CD4-positive, alpha-beta T cell (primary cell): Measurements from ENCODE around the gene TMEM33. TPM values are rescaled to one million over a fixed set of nuclear protein-coding genes. Genes with fewer than 3 reads are reported as not detected.

Source experiments
- ATAC-seq: fragments of 200-7000 bp; cut with Tn5 transposase; one replicate; pipeline ENCODE4 v1.10.0; 2022; ENCODE audit warnings: mild to moderate bottlenecking; ENCODE audit not compliant: poor library complexity
- CTCF ChIA-PET: fragments of 350-600 bp; sonication (Branson Sonifier 250); formaldehyde crosslinking; loops from one replicate; lab custom pipeline; 2021; ENCODE audit warnings: antibody characterized with exemption, inconsistent platforms; lab: Charles Lee
- POLR2A ChIA-PET: fragments of 350-600 bp; sonication (Branson Sonifier 250); formaldehyde crosslinking; loops from one replicate; lab custom pipeline; 2021; ENCODE audit warnings: antibody characterized with exemption, inconsistent platforms; lab: Charles Lee
- DNase-seq, 14 experiments: peaks; one replicate each; pipeline ENCODE4 v3.0.0-alpha.2; 2013 to 2020; ENCODE audit warnings: mixed read lengths in 2 of 14
- H3K27ac ChIP-seq, 2 donors: one replicate each; pipeline versions ENCODE4 v1.5.1 to v1.7.0; 2013; ENCODE audit warnings: low read length in 2 of 2, low read depth in 1 of 2, mild to moderate bottlenecking in 1 of 2
- H3K27me3 ChIP-seq, 2 experiments: 1 replicate in 1 of 2; 2 replicates in 1 of 2; pipeline versions ENCODE4 v1.6.1 to v1.7.0; 2013; ENCODE audit warnings: low read length in 2 of 2, control low read depth in 1 of 2, mild to moderate bottlenecking in 1 of 2, moderate library complexity in 1 of 2; ENCODE audit not compliant: insufficient read depth in 2 of 2, control insufficient read depth in 1 of 2
- H3K36me3 ChIP-seq: one replicate; pipeline ENCODE4 v1.6.1; 2013; ENCODE audit warnings: low read length, control low read depth; ENCODE audit not compliant: insufficient read depth
- H3K4me1 ChIP-seq: one replicate; pipeline ENCODE4 v1.6.1; 2013; ENCODE audit warnings: low read length, control low read depth; ENCODE audit not compliant: insufficient read depth
- H3K4me3 ChIP-seq: one replicate; pipeline ENCODE4 v1.5.1; 2013; ENCODE audit warnings: mild to moderate bottlenecking, low read length, moderate library complexity
- H3K9me3 ChIP-seq, 2 experiments: 1 replicate in 1 of 2; 2 replicates in 1 of 2; pipeline versions ENCODE4 v1.6.1 to v1.7.0; 2013; ENCODE audit warnings: low read length in 2 of 2, mild to moderate bottlenecking in 2 of 2, control low read depth in 1 of 2, moderate library complexity in 1 of 2; ENCODE audit not compliant: control insufficient read depth in 1 of 2, insufficient read depth in 1 of 2
- H3K27ac Mint-ChIP-seq: one replicate; pipeline ENCODE4 v1.8.0; 2020; ENCODE audit warnings: mixed read lengths
- H3K27me3 Mint-ChIP-seq: one replicate; pipeline ENCODE4 v1.8.0; 2021; ENCODE audit warnings: mixed read lengths
- H3K36me3 Mint-ChIP-seq: one replicate; pipeline ENCODE4 v1.8.0; 2021; ENCODE audit warnings: low read depth, mixed read lengths
- H3K4me1 Mint-ChIP-seq: one replicate; pipeline ENCODE4 v1.8.0; 2021; ENCODE audit warnings: low read depth, mixed read lengths
- H3K4me3 Mint-ChIP-seq: one replicate; pipeline ENCODE4 v1.8.0; 2020; ENCODE audit warnings: mild to moderate bottlenecking, mixed read lengths
- H3K9me3 Mint-ChIP-seq: one replicate; pipeline ENCODE4 v1.8.0; 2020; ENCODE audit warnings: mixed read lengths
- intact Hi-C, 2 experiments: fragments of 100-400 bp; cut with DNase I in 1 of 2; cut with micrococcal nuclease in 1 of 2; formaldehyde crosslinking; loops; one replicate each; pipeline versions ENCODE4 v1.15.1 to v1.9.0; 2023 to 2025; cut with DNase I, micrococcal nuclease
- total RNA-seq, 174 experiments: library from RNA in 2 of 174; stranded (reverse) in 2 of 174; gene quantifications; one replicate each; pipeline ENCODE4 v1.2.3 and lab custom pipeline; 2021 to 2026
- TF ChIP-seq, protein P1 (sequence below): fragments of 200-600 bp; IDR thresholded peaks from one replicate; pipeline ENCODE4 v1.8.0; 2022; ENCODE audit warnings: antibody characterized with exemption, mild to moderate bottlenecking

The TMEM33 gene
- total RNA-seq, 2 experiments from 2014 or later, result 18.0 to 19.7 TPM

DNA sequence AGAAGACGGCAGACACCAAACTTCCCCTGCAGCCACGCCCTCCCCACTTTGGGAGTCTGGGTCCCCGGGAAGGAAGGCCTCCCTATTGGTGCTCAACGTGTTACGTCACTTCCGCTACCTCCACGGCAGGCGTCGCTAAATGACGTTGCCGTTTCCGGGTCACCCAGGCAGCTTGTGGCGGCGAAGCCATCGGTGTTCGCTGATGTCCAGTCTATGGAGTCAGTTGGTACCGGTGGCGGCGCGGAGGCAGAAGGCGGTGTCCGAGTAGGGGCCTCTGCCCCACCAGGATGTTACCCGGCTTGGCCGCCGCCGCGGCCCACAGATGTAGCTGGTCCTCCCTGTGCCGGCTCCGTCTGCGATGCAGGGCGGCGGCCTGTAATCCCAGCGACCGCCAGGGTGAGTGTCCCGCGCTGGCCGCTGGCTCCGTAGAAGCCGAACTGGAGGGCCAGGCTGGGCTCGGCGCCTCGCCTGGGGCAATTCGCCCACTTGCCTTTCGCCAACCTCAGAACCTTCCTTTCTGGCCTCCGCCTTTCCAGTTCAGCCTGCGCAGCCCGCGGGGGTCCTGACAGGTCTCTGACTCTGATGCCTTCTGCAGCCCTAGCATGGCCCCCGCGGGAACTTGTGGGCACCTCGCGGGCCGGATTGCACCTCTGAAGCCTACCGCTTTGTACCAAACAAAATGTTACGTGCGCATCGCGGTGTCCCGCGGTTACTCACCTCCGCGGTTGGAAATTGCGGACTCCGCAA, 55.3 kb downstream of the TMEM33 start, which contains the start of gene SLC30A9:
Gene SLC30A9, plus strand, starts transcription at position 166 of the 747 bp plus-strand sequence. Its CDS starts 122 bp downstream, at position 288.
- Histone ChIP-seq H3K4me3 (peak within 1 kb of the TSS; percentile 89), H3K36me3 (no peaks in the 10 kb centered on the region), H3K4me1 (peaks cover 22% of the 10 kb centered on the region), H3K27me3 (no peaks in the 10 kb centered on the region), H3K9me3 (no peaks in the 10 kb centered on the region), H3K27ac (peak within 1 kb of the TSS; percentile 77)
- TF ChIP-seq, protein P1, sequence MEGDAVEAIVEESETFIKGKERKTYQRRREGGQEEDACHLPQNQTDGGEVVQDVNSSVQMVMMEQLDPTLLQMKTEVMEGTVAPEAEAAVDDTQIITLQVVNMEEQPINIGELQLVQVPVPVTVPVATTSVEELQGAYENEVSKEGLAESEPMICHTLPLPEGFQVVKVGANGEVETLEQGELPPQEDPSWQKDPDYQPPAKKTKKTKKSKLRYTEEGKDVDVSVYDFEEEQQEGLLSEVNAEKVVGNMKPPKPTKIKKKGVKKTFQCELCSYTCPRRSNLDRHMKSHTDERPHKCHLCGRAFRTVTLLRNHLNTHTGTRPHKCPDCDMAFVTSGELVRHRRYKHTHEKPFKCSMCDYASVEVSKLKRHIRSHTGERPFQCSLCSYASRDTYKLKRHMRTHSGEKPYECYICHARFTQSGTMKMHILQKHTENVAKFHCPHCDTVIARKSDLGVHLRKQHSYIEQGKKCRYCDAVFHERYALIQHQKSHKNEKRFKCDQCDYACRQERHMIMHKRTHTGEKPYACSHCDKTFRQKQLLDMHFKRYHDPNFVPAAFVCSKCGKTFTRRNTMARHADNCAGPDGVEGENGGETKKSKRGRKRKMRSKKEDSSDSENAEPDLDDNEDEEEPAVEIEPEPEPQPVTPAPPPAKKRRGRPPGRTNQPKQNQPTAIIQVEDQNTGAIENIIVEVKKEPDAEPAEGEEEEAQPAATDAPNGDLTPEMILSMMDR, result peak; percentile 26
- Mint-ChIP-seq H3K36me3 (peaks cover 18% of the 10 kb centered on the region), H3K4me1 (peaks cover 42% of the 10 kb centered on the region), H3K4me3 (peak within 1 kb of the TSS; percentile 98), H3K9me3 (no peaks in the 10 kb centered on the region), H3K27me3 (no peaks in the 10 kb centered on the region), H3K27ac (peak within 1 kb of the TSS; percentile 98)
- intact Hi-C loops, result loop anchor here (1.0 to 2.0 kb wide), 2 partner anchors 55 to 56 kb away; partner anchors contain the start of gene TMEM33 (in 2 of the 2)
- ChIA-PET CTCF (no interaction called here), POLR2A (interaction anchor here (1.2 to 1.8 kb wide), 4 partner anchors 10 to 55 kb away, joined by 3 to 8 read pairs (median 4); partner anchors contain the start of gene TMEM33)
- ATAC-seq (peak; percentile 94), DNase-seq (peak; percentile 84 to 98 (median 88))

DNA sequence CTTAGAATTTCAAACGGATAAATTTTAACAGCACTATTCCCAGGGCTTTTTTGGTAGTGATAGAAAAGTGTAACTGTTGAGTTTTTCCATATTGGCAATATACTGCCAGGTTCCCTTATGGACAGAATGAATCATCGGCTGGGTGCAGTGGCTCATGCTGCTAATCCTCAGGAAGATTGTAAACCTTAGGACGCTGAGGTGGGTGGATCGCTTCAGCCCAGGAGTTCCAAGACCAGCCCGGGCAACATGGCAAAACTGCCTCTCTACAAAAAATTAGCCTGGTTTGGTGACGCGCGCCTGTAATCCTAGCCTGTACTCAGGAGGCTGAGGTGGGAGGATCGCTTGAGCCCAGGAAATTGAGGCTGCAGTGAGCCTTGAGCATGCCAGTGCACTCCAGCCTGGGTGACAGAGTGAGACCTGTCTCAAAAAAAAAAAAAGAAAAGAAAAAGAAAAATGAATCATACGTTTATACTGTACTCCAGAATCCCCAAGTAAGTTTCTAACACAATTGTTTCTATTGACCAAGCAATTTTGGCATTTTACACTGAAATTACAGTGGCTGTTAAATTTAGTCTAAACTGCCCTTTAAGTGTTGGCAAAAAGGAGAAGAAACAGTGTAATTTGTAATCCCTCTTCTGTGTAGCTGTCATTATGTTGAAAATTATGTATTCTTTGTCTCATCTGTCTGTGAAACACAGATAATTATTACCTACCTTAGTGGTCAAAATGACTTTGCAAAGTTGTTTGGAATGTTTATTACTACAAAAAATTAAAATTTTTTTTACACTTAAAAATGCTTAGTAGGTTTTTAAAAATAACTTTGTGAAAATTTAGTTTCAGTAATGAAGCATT, 56.9 kb downstream of the TMEM33 start:
- Mint-ChIP-seq H3K4me3 (peak overlapping the region; percentile 98), H3K4me1 (peaks cover 48% of the 10 kb centered on the region), H3K27me3 (no peaks in the 10 kb centered on the region), H3K27ac (peak overlapping the region; percentile 98), H3K36me3 (peaks cover 18% of the 10 kb centered on the region), H3K9me3 (no peaks in the 10 kb centered on the region)
- H3K9me3 ChIP-seq, result no peaks in the 10 kb centered on the region
- intact Hi-C loops, result loop anchor here in 1 of 2 experiments (2.0 kb wide), 1 partner anchor 57 kb away; the partner anchor contains the start of gene TMEM33
- H3K4me3 ChIP-seq, result no peak overlapping the region
- no peaks in the 10 kb centered on the region for H3K27me3 ChIP-seq
- H3K36me3 ChIP-seq, result no peaks in the 10 kb centered on the region
- TF ChIP-seq, protein P1, result no peak
- CTCF ChIA-PET, result no interaction called here
- POLR2A ChIA-PET, result no interaction called here
- DNase-seq, result peak in 2 of 14 experiments; percentile 3 to 6
- ATAC-seq, result no peak
- H3K4me1 ChIP-seq, result peaks cover 22% of the 10 kb centered on the region
- no peak overlapping the region for H3K27ac ChIP-seq

DNA sequence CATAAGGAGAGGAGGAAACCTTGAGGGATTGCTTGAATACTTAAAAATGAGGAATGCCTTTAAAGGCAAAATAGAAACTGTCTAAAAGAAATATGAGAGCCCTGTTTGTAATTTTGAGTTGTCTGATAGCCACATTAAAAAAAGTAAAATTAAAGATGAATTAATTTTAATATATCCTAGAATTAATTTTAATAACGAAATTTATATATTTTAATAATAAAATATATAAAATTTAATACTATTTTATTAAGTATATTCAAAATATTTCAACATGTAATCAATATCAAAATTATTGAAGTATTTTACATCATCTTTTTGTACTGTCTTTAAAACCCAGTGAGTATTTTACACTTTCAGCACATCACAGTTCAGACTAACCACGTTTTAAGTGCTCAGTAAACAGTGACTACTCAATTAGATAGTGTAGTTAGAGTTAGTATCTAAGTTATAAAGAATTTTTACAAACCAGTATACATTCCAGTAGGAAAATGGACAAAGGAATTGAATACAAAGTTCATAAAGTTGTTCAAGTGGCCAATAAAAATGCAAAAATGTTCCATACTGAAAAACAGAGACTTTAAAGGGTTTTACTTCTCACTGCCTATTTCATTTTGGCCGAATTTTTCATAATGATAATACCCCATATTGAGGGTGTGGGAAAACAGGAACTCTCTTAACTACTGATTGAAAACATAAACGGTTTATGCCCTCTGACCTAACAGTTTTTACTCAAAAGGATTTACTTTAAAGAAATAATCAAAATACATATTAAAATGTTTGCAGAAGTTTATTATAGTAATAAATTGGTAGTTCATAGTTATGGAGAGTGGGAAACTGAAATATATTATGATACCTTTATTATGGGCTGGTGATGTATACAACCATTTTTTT, 58.0 kb downstream of the TMEM33 start:
- DNase-seq (no peak), ATAC-seq (no peak)
- intact Hi-C loops, result no loop called here
- POLR2A ChIA-PET, result no interaction called here
- H3K9me3 Mint-ChIP-seq, result no peaks in the 10 kb centered on the region
- peaks cover 55% of the 10 kb centered on the region for H3K4me1 Mint-ChIP-seq
- CTCF ChIA-PET, result no interaction called here
- H3K36me3 ChIP-seq, result no peaks in the 10 kb centered on the region
- H3K4me3 ChIP-seq, result no peak overlapping the region
- peak overlapping the region; percentile 23 for H3K4me3 Mint-ChIP-seq
- no peak overlapping the region for H3K27ac ChIP-seq
- H3K9me3 ChIP-seq, result no peaks in the 10 kb centered on the region
- peaks cover 24% of the 10 kb centered on the region for H3K36me3 Mint-ChIP-seq
- peak overlapping the region; percentile 98 for H3K27ac Mint-ChIP-seq
- no peaks in the 10 kb centered on the region for H3K27me3 Mint-ChIP-seq
- TF ChIP-seq, protein P1, result no peak
- peaks cover 22% of the 10 kb centered on the region for H3K4me1 ChIP-seq
- no peaks in the 10 kb centered on the region for H3K27me3 ChIP-seq
